DMS114 treated with DMSO at 0.1 percent for 48 hours (cell line): ENCODE measurements around the gene DPH2.

Experiments
- DNase-seq: peaks from one replicate; lab custom pipeline; 2025; ENCODE audit not compliant: unreplicated experiment; lab: John Stamatoyannopoulos, UW

Gene DPH2

GRCh38 chr1:43998000-43998378, 28.2 kb downstream of the DPH2 start:
- no peak for DNase-seq

GRCh38 chr1:43999455-43999854, 29.6 kb downstream of the DPH2 start:
- no peak for DNase-seq

DNA sequence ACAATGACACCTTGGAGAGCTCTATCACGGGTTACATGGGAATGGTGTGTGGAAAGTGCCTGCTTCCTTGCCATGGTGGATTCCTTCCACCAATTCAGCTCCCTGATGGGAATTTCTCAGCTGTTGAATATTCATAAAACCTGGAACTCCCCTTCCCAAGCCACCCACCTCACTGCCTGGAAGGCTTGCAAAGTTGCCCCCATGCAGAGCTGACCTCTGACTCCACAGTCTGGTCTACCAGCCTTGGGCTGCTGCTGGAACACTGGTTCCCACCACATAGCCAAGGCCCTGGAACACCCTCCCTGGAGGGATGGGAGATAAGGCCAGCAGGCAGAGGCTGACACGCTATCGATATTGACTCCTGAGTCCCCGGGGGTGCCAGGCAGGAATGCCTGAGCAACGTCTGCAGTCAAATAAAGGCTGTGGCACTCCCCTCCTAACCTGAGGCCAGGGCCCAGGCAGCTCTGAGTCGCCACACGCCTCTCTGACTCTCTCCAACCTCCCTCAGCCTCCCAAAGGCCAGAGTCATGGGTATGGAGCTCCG, 30.4 kb downstream of the DPH2 start:
- no peak for DNase-seq

- no peak for DNase-seq
Observed at GRCh38 chr1:44002165-44002564, 32.4 kb downstream of the DPH2 start.

GRCh38 chr1:44002606-44003157, 32.9 kb downstream of the DPH2 start:
- DNase-seq: no peak

DNA sequence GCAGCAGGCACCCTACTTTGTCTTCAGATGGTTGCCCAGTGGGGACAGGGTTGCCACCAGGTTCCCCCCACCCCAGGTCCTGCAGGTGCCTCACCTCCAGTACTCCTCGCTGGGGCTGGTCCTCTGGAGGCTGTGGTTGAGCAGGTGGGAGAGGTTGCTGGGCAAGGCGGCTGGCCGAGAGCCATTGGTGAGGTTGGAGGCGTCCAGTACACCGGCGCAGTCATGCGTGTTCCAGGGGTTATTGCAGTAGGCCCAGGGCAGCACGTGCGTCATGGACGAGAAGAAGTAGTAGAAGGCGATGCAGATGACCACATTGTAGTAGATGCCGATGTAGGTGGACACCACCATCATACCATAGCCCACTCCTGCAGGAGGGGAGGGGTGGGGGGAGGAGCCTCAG, 38.4 kb downstream of the DPH2 start:
- no peak for DNase-seq

GRCh38 chr1:44010935-44011471, 41.2 kb downstream of the DPH2 start:
- DNase-seq: no peak

DNA sequence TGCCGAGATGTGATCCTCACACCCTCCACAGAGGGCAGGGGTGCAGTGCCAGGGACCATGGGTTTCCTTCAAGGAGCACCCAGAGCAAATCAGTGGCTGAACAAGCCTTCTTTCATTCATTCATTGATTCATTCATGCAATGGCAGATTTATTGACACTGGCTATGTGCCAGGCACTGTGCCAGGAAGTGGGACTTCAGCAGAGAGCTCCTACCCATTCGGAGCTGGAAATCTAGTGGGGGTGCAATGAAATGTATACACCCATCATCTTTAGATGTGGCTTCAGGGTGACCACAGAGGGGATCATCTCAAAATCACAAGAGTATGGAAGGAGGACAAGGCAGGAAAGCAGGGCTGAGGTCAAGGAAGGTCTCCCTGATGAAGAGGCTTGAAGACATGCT, 42.6 kb downstream of the DPH2 start:
- DNase-seq: no peak

- DNase-seq: no peak
Observed at GRCh38 chr1:44012941-44013609, 43.3 kb downstream of the DPH2 start.

- no peak for DNase-seq
Observed at GRCh38 chr1:44013949-44014348, 44.1 kb downstream of the DPH2 start.

- DNase-seq: no peak
Observed at GRCh38 chr1:44014365-44015104, 44.7 kb downstream of the DPH2 start.

DNA sequence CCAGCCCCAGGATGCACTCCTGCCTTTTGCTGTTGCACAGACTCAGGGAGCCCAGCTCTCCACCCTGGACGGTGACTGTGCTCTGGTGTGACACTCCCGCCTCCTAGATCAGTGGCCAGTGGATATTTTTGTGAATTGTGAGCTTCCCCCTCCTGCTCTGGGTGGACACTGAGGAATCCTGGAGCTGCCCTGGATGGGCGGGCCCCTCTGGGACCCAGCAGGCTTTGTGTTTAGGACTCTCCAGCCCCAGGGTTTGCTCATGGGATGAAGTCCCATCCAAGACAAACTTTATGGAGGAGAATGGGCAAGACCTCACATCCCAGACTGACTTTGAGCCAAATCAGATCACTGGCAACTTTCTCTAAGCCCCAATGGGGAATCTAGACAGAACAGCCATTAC, 45.4 kb downstream of the DPH2 start:
- no peak for DNase-seq

DNA sequence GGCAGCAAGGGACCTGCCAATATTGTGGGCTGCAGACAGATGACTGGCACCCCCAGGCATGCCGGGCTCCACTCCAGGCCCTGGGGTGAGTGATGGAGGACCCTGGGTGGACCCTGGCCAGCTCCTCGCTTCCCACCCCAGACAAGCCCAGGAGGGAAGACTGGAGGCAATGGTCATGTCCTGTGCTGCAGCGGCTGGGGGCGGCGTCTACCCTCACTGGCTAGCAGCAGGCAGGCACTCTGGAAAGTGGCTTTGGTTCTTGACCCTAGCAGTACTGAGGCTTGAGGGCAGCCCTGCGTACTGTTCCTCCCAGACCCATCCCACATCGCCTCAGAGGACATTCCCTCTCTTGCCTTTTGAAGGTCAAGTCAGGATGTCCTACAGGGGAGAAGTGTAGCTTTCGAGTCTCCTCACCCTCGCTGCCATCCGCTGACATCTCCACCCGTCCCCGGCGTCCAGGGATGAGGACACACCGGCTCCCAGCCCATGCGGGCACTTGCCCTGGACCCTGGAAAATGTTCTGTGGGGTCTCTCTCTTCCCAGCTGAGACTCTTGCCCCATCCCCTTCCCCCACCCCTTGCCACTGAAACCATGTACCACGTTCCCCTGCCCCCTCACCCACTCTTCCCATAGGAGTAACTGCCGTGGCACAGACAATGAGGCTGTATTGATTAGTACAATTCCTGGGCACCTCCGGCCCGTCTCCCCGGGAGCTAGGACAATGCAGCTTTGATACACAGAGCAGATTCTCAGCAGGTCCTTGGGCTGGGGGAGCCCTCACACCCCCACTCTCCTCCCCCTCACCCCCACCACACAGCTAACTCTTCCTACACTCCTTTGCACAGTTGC, 46.5 kb downstream of the DPH2 start:
- DNase-seq: no peak

DNA sequence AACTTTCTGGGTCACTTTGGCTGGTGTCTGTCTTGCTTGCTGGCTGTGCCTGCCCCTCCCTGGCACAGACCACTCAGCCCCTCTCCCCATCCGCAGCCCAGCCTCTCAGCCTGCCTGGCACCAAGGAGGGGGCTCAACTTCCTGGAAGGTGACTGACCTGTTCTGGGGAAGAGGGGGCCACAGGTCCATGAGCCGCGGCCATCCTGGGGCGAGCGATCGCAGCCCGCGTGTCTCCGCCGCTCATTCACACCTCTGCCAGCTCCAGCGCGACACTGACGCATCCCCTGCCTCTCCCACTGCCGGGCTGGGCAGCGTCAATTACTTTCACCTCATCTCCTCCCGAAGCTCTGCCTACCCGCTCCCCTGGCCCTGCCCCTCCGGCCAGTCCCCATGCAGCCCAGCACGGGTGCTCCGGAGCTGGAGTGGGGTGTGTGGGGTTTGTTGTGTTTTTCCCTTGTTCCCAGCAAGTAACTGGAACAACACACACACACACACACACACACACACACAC, 47.1 kb downstream of the DPH2 start:
- no peak for DNase-seq

DNA sequence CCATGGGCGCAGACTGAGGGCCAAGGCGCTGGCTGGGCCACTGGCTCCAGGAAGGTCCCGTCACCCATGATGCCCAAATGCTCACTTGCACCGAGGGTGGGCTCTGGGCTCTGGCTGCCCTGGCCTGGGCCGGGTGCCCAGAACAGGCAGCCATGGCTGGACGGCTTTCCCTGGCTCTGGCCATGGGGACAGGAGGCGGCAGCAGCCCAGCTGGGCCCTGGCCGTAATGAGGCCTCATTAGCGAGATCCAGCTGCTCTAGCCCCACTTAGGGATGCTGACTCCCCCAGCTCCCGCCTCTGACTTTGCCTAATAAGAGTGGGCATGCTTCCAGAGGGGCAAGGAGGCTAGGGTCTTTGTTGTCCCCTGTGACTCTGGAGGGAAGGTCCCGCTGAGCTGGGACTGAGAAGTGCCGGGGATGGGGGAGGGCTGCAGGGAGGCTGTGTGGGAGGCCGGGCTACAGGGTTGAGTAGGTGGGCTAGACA, 49.7 kb downstream of the DPH2 start:
- no peak for DNase-seq

GRCh38 chr1:44020464-44020863, 50.7 kb downstream of the DPH2 start:
- no peak for DNase-seq

DNA sequence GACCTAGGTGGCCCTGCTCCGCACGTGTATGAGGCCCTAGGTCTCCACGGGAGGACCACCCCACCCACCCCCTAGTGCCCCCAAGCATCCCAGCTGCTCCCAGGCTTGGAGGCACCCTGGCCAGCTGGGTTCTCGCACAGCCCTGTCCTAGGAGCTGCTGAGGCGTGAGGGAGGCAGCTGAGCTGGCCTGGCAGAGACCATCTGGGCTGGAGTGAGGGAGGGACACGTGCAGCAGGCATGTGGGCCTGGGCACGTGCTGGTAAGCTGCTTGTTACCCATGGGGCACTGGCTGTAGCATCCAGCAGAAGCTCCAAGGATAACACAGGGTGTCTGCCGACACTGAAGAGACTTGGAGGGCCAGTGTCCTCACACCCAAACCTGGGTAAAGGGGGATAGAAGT, 51.3 kb downstream of the DPH2 start:
- no peak for DNase-seq

- no peak for DNase-seq
Observed at GRCh38 chr1:44021581-44022321, 51.9 kb downstream of the DPH2 start.
